HCT116 (cell line): ENCODE results near the gene CELF3.

Experiments
- EZH2 ChIP-seq: fragments of 200-600 bp; sonication (generic); IDR thresholded peaks from 2 replicates; pipeline ENCODE4 v1.6.1; 2017; ENCODE audit warnings: antibody characterized with exemption, mixed run types
- POLR2A ChIP-seq: IDR thresholded peaks from 2 replicates; pipeline ENCODE4 v1.7.0; 2011; ENCODE audit warnings: borderline replicate concordance; ENCODE audit not compliant: insufficient read depth, insufficient read length; ENCODE audit errors: extremely low read depth
- POLR2AphosphoS5 ChIP-seq: IDR thresholded peaks from 2 replicates; pipeline ENCODE4 v1.6.1; 2011; ENCODE audit warnings: mild to moderate bottlenecking, low read depth, low read length, moderate library complexity
- TCF7L2 ChIP-seq: IDR thresholded peaks from 2 replicates; pipeline ENCODE4 v1.7.0; 2011; ENCODE audit warnings: borderline replicate concordance, inconsistent platforms; ENCODE audit not compliant: insufficient read depth, insufficient read length; ENCODE audit errors: extremely low read depth
- YY1 ChIP-seq: IDR thresholded peaks from 2 replicates; pipeline ENCODE4 v1.6.1; 2011; ENCODE audit warnings: low read length, low read depth, moderate library complexity, mild to moderate bottlenecking; ENCODE audit not compliant: insufficient replicate concordance; ENCODE audit errors: extremely low read depth
- ZFX ChIP-seq: fragments of 450-650 bp; IDR thresholded peaks from 2 replicates; pipeline ENCODE4 v1.6.1; 2017
- TF ChIP-seq, protein P1 (sequence below), 3 experiments: fragments of 200-600 bp in 1 of 3; sonication (generic) in 1 of 3; IDR thresholded peaks in 2 of 3; conservative IDR thresholded peaks in 1 of 3; 2 replicates each; pipeline ENCODE4 v1.5.1; 2012 to 2017; ENCODE audit warnings: low read depth in 2 of 3, low read length in 2 of 3, antibody characterized with exemption in 1 of 3, borderline replicate concordance in 1 of 3, control low read depth in 1 of 3, mild to moderate bottlenecking in 1 of 3, mixed read lengths in 1 of 3, mixed run types in 1 of 3, moderate library complexity in 1 of 3; ENCODE audit not compliant: insufficient read depth in 1 of 3
- TF ChIP-seq, protein P2 (sequence below): IDR thresholded peaks from 2 replicates; pipeline ENCODE4 v1.6.1; 2012
- TF ChIP-seq, protein P3 (sequence below): IDR thresholded peaks from 2 replicates; pipeline ENCODE4 v1.6.1; 2012; ENCODE audit warnings: low read depth
- TF ChIP-seq, protein P4 (sequence below): IDR thresholded peaks from 2 replicates; pipeline ENCODE4 v1.6.1; 2012

DNA sequence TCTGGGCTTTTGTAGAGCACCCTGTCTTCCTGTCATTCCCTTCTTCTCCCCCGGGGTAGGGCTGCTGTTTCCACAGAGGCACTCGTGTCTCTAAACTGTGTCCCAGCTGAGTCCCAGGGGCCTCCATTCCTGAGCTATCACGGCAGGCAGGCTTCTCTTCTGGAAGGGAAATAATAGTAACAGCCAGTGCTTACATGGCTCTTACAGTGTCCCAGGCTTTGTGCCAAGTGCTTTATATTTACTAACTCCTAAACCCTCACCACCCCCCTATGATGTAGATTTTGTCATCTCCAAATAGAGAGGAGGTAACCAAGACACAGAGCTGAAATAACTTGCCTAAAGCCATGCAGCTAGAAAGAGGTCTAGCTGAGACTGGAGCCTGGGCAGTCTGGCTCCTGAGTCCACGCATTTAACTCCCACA lies 1.4 kb upstream of the CELF3 start:
- TF ChIP-seq, protein P1, sequence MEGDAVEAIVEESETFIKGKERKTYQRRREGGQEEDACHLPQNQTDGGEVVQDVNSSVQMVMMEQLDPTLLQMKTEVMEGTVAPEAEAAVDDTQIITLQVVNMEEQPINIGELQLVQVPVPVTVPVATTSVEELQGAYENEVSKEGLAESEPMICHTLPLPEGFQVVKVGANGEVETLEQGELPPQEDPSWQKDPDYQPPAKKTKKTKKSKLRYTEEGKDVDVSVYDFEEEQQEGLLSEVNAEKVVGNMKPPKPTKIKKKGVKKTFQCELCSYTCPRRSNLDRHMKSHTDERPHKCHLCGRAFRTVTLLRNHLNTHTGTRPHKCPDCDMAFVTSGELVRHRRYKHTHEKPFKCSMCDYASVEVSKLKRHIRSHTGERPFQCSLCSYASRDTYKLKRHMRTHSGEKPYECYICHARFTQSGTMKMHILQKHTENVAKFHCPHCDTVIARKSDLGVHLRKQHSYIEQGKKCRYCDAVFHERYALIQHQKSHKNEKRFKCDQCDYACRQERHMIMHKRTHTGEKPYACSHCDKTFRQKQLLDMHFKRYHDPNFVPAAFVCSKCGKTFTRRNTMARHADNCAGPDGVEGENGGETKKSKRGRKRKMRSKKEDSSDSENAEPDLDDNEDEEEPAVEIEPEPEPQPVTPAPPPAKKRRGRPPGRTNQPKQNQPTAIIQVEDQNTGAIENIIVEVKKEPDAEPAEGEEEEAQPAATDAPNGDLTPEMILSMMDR (IDR thresholded peaks at IDR 0.05 in 2 of 3, conservative IDR thresholded peaks at IDR 0.05 in 1 of 3; ENCODE audit: borderline replicate concordance in 1 of 3, insufficient read depth in 1 of 3, low read depth in 2 of 3, low read length in 2 of 3) = no peak
- TF ChIP-seq POLR2A (no peak), EZH2 (no peak), ZFX (no peak), POLR2AphosphoS5 (no peak), TCF7L2 (no peak), YY1 (no peak)
- TF ChIP-seq, protein P2, sequence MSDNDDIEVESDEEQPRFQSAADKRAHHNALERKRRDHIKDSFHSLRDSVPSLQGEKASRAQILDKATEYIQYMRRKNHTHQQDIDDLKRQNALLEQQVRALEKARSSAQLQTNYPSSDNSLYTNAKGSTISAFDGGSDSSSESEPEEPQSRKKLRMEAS = no peak
- TF ChIP-seq, protein P3, sequence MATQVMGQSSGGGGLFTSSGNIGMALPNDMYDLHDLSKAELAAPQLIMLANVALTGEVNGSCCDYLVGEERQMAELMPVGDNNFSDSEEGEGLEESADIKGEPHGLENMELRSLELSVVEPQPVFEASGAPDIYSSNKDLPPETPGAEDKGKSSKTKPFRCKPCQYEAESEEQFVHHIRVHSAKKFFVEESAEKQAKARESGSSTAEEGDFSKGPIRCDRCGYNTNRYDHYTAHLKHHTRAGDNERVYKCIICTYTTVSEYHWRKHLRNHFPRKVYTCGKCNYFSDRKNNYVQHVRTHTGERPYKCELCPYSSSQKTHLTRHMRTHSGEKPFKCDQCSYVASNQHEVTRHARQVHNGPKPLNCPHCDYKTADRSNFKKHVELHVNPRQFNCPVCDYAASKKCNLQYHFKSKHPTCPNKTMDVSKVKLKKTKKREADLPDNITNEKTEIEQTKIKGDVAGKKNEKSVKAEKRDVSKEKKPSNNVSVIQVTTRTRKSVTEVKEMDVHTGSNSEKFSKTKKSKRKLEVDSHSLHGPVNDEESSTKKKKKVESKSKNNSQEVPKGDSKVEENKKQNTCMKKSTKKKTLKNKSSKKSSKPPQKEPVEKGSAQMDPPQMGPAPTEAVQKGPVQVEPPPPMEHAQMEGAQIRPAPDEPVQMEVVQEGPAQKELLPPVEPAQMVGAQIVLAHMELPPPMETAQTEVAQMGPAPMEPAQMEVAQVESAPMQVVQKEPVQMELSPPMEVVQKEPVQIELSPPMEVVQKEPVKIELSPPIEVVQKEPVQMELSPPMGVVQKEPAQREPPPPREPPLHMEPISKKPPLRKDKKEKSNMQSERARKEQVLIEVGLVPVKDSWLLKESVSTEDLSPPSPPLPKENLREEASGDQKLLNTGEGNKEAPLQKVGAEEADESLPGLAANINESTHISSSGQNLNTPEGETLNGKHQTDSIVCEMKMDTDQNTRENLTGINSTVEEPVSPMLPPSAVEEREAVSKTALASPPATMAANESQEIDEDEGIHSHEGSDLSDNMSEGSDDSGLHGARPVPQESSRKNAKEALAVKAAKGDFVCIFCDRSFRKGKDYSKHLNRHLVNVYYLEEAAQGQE = no peak
- TF ChIP-seq, protein P4, sequence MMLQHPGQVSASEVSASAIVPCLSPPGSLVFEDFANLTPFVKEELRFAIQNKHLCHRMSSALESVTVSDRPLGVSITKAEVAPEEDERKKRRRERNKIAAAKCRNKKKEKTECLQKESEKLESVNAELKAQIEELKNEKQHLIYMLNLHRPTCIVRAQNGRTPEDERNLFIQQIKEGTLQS = no peak
